Astrocyte (in vitro differentiated cells and primary cell): Measurements from ENCODE around the gene OR4M1. TPM values are rescaled to one million over a fixed set of nuclear protein-coding genes. Genes with fewer than 3 reads are reported as not detected.
"Not testable (repeated sequence)": the region's sequence is repeated elsewhere in the genome, so short reads cannot be mapped to it uniquely, and the experiment has no call there.

Experiments
- DNase-seq: peaks from one replicate; pipeline ENCODE4 v3.0.0-alpha.2; 2010; ENCODE audit warnings: low read depth
- FAIRE-seq: peaks from 2 replicates; lab custom pipeline; 2011; peaks lifted over from hg19 to GRCh38; lab: Jason Lieb, UNC
- H2AFZ ChIP-seq: 2 replicates; pipeline ENCODE4 v1.6.0; 2012; ENCODE audit warnings: low read depth, low read length, inconsistent platforms
- H3K27ac ChIP-seq: 2 replicates; pipeline ENCODE4 v1.5.1; 2011; ENCODE audit warnings: low read depth, low read length, inconsistent platforms
- H3K27me3 ChIP-seq: 2 replicates; pipeline ENCODE4 v1.6.0; 2011; ENCODE audit warnings: low read length, inconsistent platforms; ENCODE audit not compliant: insufficient read depth
- H3K36me3 ChIP-seq: 2 replicates; pipeline ENCODE4 v1.5.1; 2011; ENCODE audit warnings: low read length, inconsistent platforms; ENCODE audit not compliant: insufficient read depth
- H3K4me1 ChIP-seq: 2 replicates; pipeline ENCODE4 v1.5.1; 2011; ENCODE audit warnings: low read length, inconsistent platforms; ENCODE audit not compliant: insufficient read depth
- H3K4me2 ChIP-seq: 2 replicates; pipeline ENCODE4 v1.6.0; 2012; ENCODE audit warnings: low read length, inconsistent platforms
- H3K4me3 ChIP-seq: 2 replicates; pipeline ENCODE4 v1.5.1; 2011; ENCODE audit warnings: low read depth, mild to moderate bottlenecking, low read length, inconsistent platforms; ENCODE audit not compliant: insufficient read depth
- H3K79me2 ChIP-seq: 2 replicates; pipeline ENCODE4 v1.6.0; 2012; ENCODE audit warnings: mild to moderate bottlenecking, low read length, inconsistent platforms; ENCODE audit not compliant: insufficient read depth
- H3K9ac ChIP-seq: 2 replicates; pipeline ENCODE4 v1.6.0; 2012; ENCODE audit warnings: mild to moderate bottlenecking, low read length, inconsistent platforms
- H3K9me3 ChIP-seq: 2 replicates; pipeline ENCODE4 v1.5.1; 2012; ENCODE audit warnings: low read depth, mild to moderate bottlenecking, low read length, inconsistent platforms; ENCODE audit not compliant: insufficient read depth
- H4K20me1 ChIP-seq: 2 replicates; pipeline ENCODE4 v1.6.0; 2012; ENCODE audit warnings: low read length, inconsistent platforms; ENCODE audit not compliant: insufficient read depth
- H3K27ac Mint-ChIP-seq: one replicate; pipeline ENCODE4 v1.8.0; 2021; ENCODE audit warnings: mild to moderate bottlenecking, mixed read lengths; ENCODE audit not compliant: unreplicated experiment
- H3K27me3 Mint-ChIP-seq: one replicate; pipeline ENCODE4 v1.8.0; 2021; ENCODE audit warnings: low read depth, mixed read lengths; ENCODE audit not compliant: unreplicated experiment
- H3K36me3 Mint-ChIP-seq: one replicate; pipeline ENCODE4 v1.8.0; 2021; ENCODE audit warnings: low read depth, mixed read lengths; ENCODE audit not compliant: unreplicated experiment
- H3K4me1 Mint-ChIP-seq: one replicate; pipeline ENCODE4 v1.8.0; 2021; ENCODE audit warnings: low read depth, mixed read lengths; ENCODE audit not compliant: unreplicated experiment
- H3K4me3 Mint-ChIP-seq: one replicate; pipeline ENCODE4 v1.8.0; 2021; ENCODE audit warnings: mild to moderate bottlenecking, moderate library complexity, mixed read lengths; ENCODE audit not compliant: unreplicated experiment
- H3K9me3 Mint-ChIP-seq: one replicate; pipeline ENCODE4 v1.8.0; 2021; ENCODE audit warnings: mild to moderate bottlenecking, mixed read lengths; ENCODE audit not compliant: unreplicated experiment
- CTCF ChIP-seq: IDR thresholded peaks from 2 replicates; pipeline ENCODE4 v1.5.1; 2011; ENCODE audit warnings: low read depth, mild to moderate bottlenecking, inconsistent platforms, low read length, moderate library complexity; ENCODE audit not compliant: insufficient read depth
- EZH2 ChIP-seq: IDR thresholded peaks from 2 replicates; pipeline ENCODE4 v1.6.1; 2012; ENCODE audit warnings: mild to moderate bottlenecking, low read length, inconsistent platforms; ENCODE audit not compliant: insufficient read depth
- total RNA-seq: library from RNA; stranded (reverse); gene quantifications from 2 replicates; pipeline ENCODE4 v1.2.1, GENCODE V29; 2021

The OR4M1 gene
- total RNA-seq, 1 donor from 2014 or later = not detected

GRCh38 chr14:19743256-19743655, 30.0 kb upstream of the OR4M1 start, which contains the start of gene OR4Q3:
TSS of gene OR4Q3 (plus strand) at chr14:19743571.
- TF ChIP-seq CTCF (no peak), EZH2 (no peak)
- H3K79me2 ChIP-seq = no peaks in the 10 kb centered on the region
- no peak for FAIRE-seq
- H3K4me1 Mint-ChIP-seq = no peaks in the 10 kb centered on the region
- no peaks in the 10 kb centered on the region for H3K27me3 Mint-ChIP-seq
- H3K36me3 ChIP-seq = no peaks in the 10 kb centered on the region
- no peak within 1 kb of the TSS for H2AFZ ChIP-seq
- no peak for DNase-seq
- H3K27ac Mint-ChIP-seq = no peak within 1 kb of the TSS
- no peak within 1 kb of the TSS for H3K4me2 ChIP-seq
- peaks cover 1% of the 10 kb centered on the region for H3K9me3 Mint-ChIP-seq
- no peaks in the 10 kb centered on the region for H4K20me1 ChIP-seq
- H3K27me3 ChIP-seq = no peaks in the 10 kb centered on the region
- H3K4me3 Mint-ChIP-seq = no peak within 1 kb of the TSS
- no peaks in the 10 kb centered on the region for H3K4me1 ChIP-seq
- H3K9me3 ChIP-seq = peaks cover 7% of the 10 kb centered on the region
- H3K9ac ChIP-seq = no peak within 1 kb of the TSS
- no peaks in the 10 kb centered on the region for H3K36me3 Mint-ChIP-seq
- no peak within 1 kb of the TSS for H3K27ac ChIP-seq
- H3K4me3 ChIP-seq = no peak within 1 kb of the TSS

DNA sequence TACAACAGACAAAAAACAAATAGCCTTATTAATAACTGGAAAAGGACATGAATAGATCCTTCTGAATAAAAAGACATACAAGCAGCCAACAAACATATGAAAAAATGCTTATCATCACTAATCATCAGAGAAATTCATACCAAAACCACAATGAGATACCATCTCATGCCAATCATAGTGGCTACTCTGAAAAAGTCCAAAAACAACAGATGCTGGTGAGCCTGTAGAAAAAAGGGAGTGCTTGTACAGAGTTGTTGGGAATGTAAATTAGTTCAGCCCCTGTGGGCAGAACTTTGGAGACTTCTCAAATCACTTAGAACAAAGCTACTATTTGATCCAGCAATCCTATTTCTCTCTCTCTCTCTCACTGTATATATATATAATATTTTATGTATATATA, 21.0 kb upstream of the OR4M1 start:
- peaks cover 13% of the 10 kb centered on the region for H3K9me3 ChIP-seq
- H4K20me1 ChIP-seq, H3K27ac ChIP-seq, H3K4me1 ChIP-seq, H3K9me3 Mint-ChIP-seq, H3K27ac Mint-ChIP-seq, H3K27me3 Mint-ChIP-seq, H3K9ac ChIP-seq, H3K36me3 Mint-ChIP-seq, H3K36me3 ChIP-seq, H3K27me3 ChIP-seq, H3K4me1 Mint-ChIP-seq, H3K4me3 Mint-ChIP-seq, H2AFZ ChIP-seq, H3K4me3 ChIP-seq, H3K4me2 ChIP-seq, DNase-seq, FAIRE-seq, H3K79me2 ChIP-seq: not testable (repeated sequence)

DNA sequence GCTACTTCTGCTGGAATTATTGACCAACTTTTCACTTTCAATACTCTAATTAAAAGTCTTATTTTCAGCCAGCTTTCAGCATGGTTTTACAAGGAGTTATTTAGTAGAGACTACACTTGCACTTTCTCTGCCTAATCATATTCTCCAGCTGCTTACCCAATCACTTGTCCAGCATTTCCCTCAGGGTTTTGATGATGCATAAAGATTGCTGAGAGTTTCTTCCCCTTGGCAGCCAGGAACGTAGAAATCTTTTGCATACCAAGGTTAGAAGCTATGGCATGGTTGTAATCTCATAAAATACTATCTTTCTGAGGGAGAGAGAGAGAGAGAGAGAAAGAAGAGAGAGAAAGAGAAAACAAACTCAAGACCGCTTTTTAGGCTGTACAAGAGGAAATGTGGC, 19.1 kb upstream of the OR4M1 start:
- Histone ChIP-seq H3K27ac (no peak overlapping the region), H3K9me3 (peaks cover 6% of the 10 kb centered on the region), H2AFZ (no peak overlapping the region), H4K20me1 (no peaks in the 10 kb centered on the region), H3K4me3 (no peak overlapping the region), H3K79me2 (no peaks in the 10 kb centered on the region), H3K36me3 (no peaks in the 10 kb centered on the region), H3K27me3 (no peaks in the 10 kb centered on the region), H3K4me1 (no peaks in the 10 kb centered on the region), H3K9ac (no peak overlapping the region), H3K4me2 (no peak overlapping the region)
- no peak for DNase-seq
- Mint-ChIP-seq H3K27me3 (no peaks in the 10 kb centered on the region), H3K9me3 (no peaks in the 10 kb centered on the region), H3K27ac (no peak overlapping the region), H3K4me3 (no peak overlapping the region), H3K36me3 (no peaks in the 10 kb centered on the region), H3K4me1 (no peaks in the 10 kb centered on the region)
- TF ChIP-seq CTCF (no peak), EZH2 (no peak)
- no peak for FAIRE-seq

DNA sequence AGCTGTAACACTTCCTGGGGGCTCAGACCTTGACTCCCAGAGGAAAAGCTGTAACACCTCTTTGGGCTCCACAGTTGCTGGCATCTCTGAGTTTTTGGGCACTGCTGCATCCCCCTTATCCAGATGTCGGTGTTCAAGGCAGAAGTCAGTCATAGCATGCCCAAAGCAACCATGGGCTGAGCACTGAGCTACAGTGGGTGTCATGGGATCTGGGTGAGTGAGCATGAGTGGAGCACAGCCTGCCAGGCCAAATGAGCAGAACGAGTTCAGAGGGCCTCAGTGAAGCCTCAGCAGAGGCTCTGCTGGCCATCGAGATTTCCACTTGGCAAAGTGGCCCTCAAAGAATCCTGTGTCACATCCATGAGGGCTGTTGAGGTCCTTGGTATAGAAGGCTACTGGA, 1.8 kb upstream of the OR4M1 start:
- not testable (repeated sequence) for DNase-seq, H3K27me3 Mint-ChIP-seq, H3K4me3 ChIP-seq, H3K4me1 ChIP-seq, H3K4me1 Mint-ChIP-seq, H3K36me3 ChIP-seq, H3K9me3 Mint-ChIP-seq, H4K20me1 ChIP-seq, H3K27ac Mint-ChIP-seq, H3K27me3 ChIP-seq, H3K79me2 ChIP-seq, H3K27ac ChIP-seq, H3K4me2 ChIP-seq, H2AFZ ChIP-seq, H3K9me3 ChIP-seq, H3K4me3 Mint-ChIP-seq, FAIRE-seq, H3K36me3 Mint-ChIP-seq, H3K9ac ChIP-seq
